ENCODE data around the gene HSPA1L.
"Not testable (repeated sequence)": the region's sequence is repeated elsewhere in the genome, so short reads cannot be mapped to it uniquely, and the experiment has no call there.

The HSPA1L gene

GRCh38 chr6:31836474-31837368 is 21.6 kb upstream of the HSPA1L start:
- DNase-seq, result no peak

DNA sequence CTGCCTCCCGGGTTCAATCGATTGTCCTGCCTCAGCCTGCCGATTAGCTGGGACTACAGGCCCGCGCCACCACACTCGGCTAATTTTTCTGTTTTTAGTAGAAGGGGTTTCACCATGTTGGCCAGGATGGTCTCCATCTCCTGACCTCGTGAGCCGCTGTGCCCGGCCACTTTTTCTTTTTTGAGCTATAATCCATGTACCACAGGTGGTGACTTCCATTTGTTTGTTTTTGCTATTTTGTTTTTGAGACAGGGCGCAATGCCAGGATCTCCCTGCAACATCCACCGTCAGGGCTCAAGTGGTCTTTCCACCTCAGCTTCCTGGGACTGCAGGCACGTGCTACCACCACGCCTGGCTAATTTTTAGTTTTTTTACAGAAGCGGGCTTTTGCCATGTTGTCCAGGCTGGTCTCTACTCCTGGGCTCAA is 21.0 kb upstream of the HSPA1L start:
- no peak for DNase-seq

DNA sequence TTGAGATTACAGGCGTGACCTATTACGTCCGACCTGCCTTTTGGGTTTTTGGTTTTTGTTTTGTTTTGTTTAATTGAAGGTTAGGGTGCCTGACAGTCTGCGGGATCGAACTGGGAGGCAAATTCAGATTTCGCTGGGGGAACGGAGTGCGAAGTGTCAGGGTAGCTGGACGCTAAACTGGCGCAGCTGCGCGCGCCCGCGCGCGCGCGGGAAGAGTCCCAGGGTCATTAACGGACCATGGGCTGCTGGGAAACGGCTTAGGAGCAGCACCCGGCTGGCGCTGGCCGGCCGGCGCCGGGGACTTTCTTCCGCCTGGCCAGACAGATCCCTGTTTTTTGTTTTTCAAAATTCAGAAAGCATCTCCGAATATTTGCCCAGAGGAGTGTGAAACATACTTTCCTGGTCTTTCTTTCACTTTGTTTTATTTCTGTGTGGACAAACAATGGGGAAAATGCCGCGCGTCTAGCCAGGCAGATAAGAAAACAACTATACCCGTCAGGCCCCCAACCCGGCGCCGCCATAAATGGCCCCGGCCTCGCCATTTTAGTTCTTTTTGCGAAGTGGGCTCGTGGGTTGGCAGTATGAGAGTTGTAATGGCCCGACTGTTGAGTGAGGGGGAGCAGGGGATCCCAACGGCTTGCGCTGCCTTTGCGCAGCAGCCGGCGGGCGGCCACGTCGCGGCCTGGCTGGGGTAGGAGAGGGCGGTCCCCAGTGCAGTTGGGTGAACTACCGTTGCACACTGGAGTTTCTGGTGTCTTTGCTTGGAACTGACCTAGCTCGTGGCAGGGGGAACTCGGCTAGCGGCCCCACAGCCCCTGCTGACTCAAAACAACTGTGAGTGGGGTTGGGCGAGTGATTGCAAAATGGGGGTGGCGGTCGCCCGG is 19.5 kb upstream of the HSPA1L start:
- DNase-seq, result peak; percentile 57

DNA sequence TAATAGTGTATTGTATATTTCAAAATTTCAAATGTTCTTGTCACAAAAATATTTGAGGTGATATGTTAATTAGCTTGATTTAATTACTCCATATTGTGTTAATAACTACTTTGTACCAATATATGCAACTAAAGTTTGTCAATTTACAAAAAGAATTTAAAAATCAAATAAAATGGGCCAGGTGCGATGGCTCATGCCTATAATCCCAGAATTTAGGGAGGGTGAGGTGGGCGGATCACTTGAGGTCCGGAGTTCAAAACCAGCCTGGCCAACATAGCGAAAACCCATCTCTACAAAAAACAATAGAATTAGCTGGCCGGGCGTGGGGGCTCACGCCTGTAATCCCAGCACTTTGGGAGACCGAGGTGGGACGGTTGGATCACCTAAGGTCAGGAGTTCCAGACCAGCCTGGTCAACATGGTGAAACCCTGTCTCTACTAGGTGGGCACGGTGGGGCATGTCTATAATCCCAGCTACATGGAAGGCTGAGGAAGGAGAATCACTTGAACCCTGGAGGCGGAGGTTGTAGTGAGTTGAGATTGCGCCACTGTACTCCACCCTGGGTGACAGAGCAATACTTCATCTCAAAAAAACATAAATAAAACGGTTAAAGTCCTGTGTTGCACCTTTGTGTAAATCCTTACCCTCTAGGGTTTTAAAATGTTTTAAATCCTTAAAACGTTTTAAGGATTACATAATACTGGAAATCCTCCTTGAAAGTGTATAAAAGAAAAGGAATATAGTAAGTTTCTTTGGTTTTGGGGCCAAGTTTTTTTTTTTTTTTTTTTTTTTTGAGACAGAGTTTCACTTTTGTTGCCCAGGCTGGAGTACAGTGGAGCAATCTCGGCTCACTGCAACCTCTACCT is 16.5 kb upstream of the HSPA1L start:
- no peak for DNase-seq

DNA sequence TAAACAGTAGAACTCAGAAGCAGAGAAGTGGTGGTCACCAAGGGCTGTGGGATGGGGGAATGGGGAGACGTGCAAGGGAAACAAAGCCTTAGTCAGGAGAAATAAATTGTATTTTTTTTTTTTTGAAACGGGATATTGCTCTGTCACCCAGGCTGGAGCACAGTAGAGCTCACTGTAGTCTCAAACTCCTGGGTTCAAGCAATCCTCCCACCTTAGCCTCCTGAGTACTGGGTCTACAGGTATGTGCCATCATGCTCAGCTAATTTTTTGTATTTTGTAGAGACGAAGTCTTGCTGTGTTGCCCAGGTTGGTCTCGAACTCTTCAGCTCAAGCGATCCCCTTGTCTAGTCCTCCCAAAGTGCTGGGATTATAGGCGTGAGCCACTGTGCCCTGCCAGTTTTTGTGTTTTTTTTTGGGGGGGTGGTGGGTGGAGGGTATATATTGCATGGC is 15.8 kb upstream of the HSPA1L start:
- no peak for DNase-seq

- peak; percentile 34 for DNase-seq
These were observed 14.7 kb upstream of the HSPA1L start for GRCh38 chr6:31829633-31830283.

DNA sequence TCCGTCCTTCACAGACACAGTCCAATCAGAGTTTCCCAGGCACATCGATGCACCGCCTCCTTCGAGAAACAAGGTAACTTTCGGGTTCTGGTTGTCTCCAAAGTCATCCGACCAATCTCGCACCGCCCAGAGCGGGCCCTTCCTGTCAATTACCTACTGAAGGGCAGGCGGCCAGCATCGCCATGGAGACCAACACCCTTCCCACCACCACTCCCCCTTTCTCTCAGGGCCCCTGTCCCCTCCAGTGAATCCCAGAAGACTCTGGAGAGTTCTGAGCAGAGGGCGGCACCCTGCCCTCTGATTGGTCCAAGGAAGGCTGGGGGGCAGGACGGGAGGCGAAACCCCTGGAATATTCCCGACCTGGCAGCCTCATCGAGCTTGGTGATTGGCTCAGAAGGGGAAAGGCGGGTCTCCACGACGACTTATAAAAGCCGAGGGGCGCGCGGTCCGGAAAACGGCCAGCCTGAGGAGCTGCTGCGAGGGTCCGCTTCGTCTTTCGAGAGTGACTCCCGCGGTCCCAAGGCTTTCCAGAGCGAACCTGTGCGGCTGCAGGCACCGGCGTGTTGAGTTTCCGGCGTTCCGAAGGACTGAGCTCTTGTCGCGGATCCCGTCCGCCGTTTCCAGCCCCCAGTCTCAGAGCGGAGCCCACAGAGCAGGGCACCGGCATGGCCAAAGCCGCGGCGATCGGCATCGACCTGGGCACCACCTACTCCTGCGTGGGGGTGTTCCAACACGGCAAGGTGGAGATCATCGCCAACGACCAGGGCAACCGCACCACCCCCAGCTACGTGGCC is 12.4 kb upstream of the HSPA1L start, which contains the start of gene HSPA1B:
TSS of gene HSPA1B (plus strand) at position 453 of the 794 bp plus-strand sequence. CDS start at position 666, 213 bp downstream.
- DNase-seq, result peak; percentile 76

- DNase-seq, result no peak
These were observed 11.8 kb upstream of the HSPA1L start for GRCh38 chr6:31826793-31827285.

DNA sequence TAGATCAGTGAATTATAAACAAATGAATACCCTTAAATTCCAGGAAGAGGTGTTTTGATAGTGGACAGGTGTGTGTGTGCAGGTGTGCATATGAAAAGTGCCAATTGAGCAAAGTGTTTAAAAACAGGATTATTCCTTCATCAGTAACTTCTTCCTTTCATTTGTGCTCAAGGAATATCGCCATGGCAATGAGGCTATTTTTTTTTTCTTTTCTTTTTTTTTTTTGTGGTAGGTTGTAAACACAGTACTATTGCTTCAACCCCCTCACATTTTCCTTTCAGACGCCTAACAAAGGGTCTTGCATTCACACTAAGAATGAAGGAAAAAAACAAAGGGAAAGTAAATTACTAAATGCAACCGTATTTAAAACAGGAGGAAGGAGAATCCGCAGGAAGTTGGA is 10.5 kb upstream of the HSPA1L start:
- DNase-seq, result no peak

DNA sequence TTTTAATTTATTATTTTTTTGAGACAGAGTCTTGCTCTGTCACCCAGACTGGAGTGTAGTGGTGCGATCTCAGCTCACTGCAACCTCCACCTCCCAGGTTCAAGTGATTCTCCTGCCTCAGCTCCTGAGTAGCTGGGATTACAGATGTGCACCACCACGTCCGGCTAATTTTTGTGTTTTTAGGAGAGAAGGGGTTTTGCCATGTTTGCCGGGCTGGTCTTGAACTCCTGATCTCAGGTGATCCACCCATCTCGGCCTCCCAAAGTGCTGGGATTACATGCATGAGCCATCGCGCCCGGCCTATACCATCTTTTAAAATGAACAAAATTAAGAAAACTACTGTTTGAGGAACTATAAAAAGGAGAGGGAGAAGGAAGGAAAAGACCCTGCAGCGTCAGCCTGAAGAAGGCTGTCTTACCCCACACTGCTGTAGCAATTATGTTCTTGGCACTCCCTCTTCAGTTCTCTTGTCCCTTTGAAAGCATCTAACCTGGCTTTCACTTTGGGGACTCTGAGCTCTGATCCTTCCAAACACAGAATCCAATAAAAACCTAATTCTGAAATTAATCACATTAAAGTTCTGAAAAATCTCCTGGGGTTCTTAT is 8.6 kb upstream of the HSPA1L start:
- not testable (repeated sequence) for DNase-seq

DNA sequence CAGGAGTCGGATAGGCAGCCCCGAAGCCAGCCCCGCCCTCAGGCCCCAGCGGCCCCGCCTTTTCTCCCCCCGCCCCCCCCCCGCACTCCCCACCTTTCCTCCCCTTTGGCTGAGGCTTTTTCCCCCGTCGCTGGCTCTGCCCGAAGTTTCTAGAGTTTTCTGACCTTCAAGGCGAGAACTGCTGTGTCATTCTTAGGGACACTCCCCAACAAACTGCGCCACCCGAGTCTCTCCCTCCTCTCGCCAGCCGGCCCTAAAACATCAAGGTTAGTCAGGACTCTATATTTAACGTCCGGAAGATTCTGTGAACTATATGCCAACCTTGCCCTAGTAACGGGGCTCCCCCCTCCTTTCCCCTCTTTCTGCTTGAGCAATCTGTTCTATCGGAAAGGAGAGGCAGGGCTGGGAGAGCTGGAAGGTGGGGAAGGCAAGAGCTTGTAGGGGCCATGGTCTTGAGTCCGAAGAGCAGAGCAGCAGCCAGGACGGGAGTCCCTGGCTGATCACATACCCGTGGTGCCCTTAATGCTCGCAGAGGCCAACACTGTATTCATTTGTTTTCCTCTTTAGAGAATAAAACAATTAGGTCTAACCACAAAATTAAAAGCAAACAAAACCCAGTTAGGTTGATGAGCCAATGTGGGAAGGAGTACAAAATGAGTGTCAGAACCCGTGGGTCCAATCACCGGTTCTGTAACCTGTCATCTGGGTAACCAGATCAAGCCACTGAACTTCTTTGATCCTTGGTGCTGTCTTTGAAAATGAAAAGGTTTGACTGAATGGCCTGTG is 7.1 kb upstream of the HSPA1L start:
- DNase-seq, result no peak

GRCh38 chr6:31821301-31822035 is 6.4 kb upstream of the HSPA1L start:
- DNase-seq, result no peak

DNA sequence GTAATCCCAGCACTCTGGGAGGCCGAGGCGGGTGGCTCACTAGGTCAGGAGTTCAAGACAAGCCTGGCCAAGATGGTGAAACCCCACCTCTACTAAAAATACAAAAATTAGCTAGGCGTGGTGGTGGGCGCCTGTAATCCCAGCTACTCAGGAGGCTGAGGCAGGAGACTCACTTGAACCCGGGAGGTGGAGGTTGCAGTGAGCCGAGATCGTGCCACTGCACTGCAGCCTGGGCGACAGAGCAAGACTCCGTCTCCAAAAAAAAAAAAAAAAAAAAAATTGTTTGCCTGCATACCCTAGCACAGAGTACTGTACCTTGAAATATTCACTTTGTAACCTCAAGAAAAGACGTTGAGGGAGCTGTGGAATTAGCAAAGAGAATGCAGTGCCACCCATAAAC is 5.3 kb upstream of the HSPA1L start:
- DNase-seq, result not testable (repeated sequence)

DNA sequence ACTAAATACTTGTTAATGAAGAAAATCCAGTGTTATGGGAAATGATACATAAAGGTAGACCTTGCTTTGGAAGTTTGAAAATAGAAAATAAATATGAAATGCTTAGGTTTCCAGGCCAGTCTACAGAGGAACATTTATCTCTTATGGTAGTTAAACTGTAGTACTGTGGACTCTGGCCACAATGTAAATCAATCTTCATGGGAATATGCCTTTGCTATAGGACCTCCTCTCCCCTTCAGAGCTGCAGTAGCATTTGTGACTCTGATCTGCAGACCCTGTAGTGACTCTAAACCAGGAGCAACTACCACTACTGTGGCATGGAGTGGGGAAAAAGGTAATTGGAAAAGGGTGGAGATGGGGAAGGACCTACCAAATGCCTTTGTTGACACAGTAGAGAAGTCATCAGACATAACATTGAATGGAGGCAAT is 4.8 kb upstream of the HSPA1L start:
- no peak for DNase-seq

DNA sequence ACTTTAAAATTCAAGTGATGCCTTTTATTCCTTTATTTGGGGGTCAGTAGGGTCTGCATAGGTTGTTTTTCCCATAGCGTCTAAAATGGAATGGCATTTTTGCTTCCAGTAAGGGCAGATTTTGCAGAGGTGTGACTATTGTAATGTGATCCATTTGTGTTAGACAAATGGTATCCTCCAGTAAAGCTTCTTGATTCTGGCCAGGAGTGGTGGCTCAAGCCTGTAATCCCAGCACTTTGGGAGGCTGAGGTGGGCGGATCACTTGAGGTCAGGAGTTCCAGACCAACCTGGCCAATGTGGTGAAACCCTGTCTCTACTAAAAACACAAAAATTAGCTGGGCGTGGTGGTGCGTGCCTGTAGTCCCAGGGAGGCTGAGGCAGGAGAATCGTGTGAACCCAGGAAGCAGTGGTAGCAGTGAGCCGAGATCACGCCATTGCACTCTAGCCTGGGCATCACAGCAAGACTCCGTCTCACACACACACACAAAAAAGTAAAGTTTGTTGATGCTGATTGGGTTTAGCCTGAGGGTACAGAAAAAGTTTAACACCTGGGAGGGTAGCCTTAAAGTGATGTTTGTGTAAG is 2.9 kb upstream of the HSPA1L start:
- not testable (repeated sequence) for DNase-seq

DNA sequence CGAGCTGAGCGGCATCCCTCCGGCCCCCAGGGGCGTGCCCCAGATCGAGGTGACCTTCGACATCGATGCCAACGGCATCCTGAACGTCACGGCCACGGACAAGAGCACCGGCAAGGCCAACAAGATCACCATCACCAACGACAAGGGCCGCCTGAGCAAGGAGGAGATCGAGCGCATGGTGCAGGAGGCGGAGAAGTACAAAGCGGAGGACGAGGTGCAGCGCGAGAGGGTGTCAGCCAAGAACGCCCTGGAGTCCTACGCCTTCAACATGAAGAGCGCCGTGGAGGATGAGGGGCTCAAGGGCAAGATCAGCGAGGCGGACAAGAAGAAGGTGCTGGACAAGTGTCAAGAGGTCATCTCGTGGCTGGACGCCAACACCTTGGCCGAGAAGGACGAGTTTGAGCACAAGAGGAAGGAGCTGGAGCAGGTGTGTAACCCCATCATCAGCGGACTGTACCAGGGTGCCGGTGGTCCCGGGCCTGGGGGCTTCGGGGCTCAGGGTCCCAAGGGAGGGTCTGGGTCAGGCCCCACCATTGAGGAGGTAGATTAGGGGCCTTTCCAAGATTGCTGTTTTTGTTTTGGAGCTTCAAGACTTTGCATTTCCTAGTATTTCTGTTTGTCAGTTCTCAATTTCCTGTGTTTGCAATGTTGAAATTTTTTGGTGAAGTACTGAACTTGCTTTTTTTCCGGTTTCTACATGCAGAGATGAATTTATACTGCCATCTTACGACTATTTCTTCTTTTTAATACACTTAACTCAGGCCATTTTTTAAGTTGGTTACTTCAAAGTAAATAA is 2.2 kb upstream of the HSPA1L start:
- DNase-seq, result not testable (repeated sequence)

DNA sequence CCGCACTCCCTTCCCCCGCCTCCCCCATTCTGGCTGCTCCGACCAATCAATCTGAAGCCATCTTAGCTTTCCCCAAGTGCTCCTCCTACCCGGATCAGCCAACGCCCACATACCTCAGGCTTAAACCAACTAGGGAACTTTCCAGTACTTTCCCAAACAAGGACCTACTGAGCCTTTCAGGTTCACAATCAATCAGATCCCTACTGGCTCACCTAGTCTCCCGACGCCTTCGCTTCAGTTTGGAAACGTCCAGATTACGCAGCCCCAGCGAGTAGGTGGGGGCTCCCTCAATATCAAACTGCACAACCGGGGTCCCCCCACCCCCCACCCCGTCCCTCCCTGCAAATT is 432 bp downstream of the HSPA1L start:
- DNase-seq, result peak; percentile 65

- DNase-seq, result no peak
These were observed 1.6 kb downstream of the HSPA1L start for GRCh38 chr6:31813465-31813849.
